Measurements from ENCODE around the gene NRSN1. TPM values are rescaled to one million over a fixed set of nuclear protein-coding genes. Genes with fewer than 3 reads are reported as not detected.

The NRSN1 gene
- total and polyA plus RNA-seq, 4 donors: not detected

GRCh38 chr6:24195836-24196597 is 70.0 kb downstream of the NRSN1 start:
- no peaks in the 10 kb centered on the region for H3K9me3 ChIP-seq (ENCODE audit: control insufficient read depth in 4 of 4, low read length in 3 of 4)
- no peaks in the 10 kb centered on the region for H3K4me1 ChIP-seq (ENCODE audit: control insufficient read depth in 4 of 4, insufficient read depth in 4 of 4, low read length in 3 of 4)
- 94% methylated on average over 3 of the region's 3 CpGs for WGBS
- no peaks in the 10 kb centered on the region for H3K36me3 ChIP-seq (ENCODE audit: control insufficient read depth in 4 of 4, insufficient read depth in 3 of 4, low read depth in 1 of 4, low read length in 3 of 4)
- TF ChIP-seq YY1 (IDR thresholded peaks at IDR 0.05) (no peak), RAD21 (IDR thresholded peaks at IDR 0.05) (no peak), JUND (IDR thresholded peaks at IDR 0.05) (no peak), CTCF (IDR thresholded peaks at IDR 0.05; ENCODE audit: low read depth, low read length, missing input control) (no peak), NR2F2 (IDR thresholded peaks at IDR 0.05) (no peak), FOXA1 (IDR thresholded peaks at IDR 0.05) (no peak)
- no peak overlapping the region for H3K4me3 ChIP-seq (ENCODE audit: low read depth in 1 of 3, low read length in 3 of 3)
- no peaks in the 10 kb centered on the region for H3K27me3 ChIP-seq (ENCODE audit: control insufficient read depth in 4 of 4, insufficient read depth in 4 of 4, low read length in 3 of 4)
- no peak overlapping the region for H3K9ac ChIP-seq (ENCODE audit: low read depth in 1 of 2, low read length in 2 of 2)
- no peak overlapping the region for H3K27ac ChIP-seq (ENCODE audit: low read depth in 1 of 2, low read length in 2 of 2)
- no peak for DNase-seq (ENCODE audit: low spot score)

Small RNA genes lying within 50 kb of the gene (small RNA-seq; reads per million reads assigned to genes)
- 0.20 reads per million for gene RF00218

Other genes starting within 250 kb of the NRSN1 start
- gene DCDC2, start 231.8 kb downstream of the NRSN1 start, total RNA-seq: 10 to 100 TPM in 1 of 2 donors, 1 to 10 TPM in 1; 2.8 to 13.0 TPM
- 1 to 10 TPM in 1 of 2 donors, under 1 TPM in 1; 0.51 to 1.3 TPM for gene DCDC2, start 231.8 kb downstream of the NRSN1 start, polyA plus RNA-seq

Measured in liver (tissue), 10 donors.